ENCODE data around the gene GDPD5. TPM values are rescaled to one million over a fixed set of nuclear protein-coding genes. Genes with fewer than 3 reads are reported as not detected.

GDPD5 gene
- total RNA-seq, 1 experiment from 2014 or later, result 28.6 TPM

DNA sequence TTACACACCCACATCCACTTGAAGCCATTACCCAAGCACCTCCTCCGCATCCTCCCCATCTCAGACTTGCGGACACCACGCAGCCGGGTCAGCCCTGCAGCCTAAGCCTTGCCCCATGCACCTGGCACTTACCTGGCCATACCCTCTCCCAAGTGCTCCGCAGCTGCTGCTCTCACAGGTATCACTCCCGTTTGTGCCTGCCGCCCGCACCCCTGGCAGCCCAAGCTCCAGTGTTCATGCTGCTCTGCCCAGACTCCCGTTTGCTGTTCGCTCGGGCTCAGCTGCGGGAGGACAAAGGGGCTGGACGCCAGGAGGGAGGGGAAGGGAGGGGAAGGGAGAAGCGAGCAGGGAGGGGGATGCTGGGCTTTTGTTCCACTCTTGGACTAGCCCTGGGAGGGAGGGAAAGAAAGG, 92.8 kb downstream of the GDPD5 start, which contains the start of gene KLHL35:
KLHL35 (minus strand) TSS at position 293 of the 411 bp plus-strand sequence. CDS start 2,574 bp downstream, outside the sequence.
- no TSS peak for BruUV-seq (replicated peaks)
- H3K4me3 Mint-ChIP-seq (ENCODE audit: unreplicated experiment), result peak within 1 kb of the TSS; percentile 84
- Histone ChIP-seq H3K4me1 (peaks cover 14% of the 10 kb centered on the region), H3K4me3 (ENCODE audit: low read depth, low read length) (no peak within 1 kb of the TSS), H3K9me3 (no peaks in the 10 kb centered on the region), H3K27me3 (replicated peaks; ENCODE audit: control insufficient read depth, insufficient read depth, low read length) (no peaks in the 10 kb centered on the region), H3K36me3 (ENCODE audit: control insufficient read depth, insufficient read depth, low read length) (peaks cover 2% of the 10 kb centered on the region; the same call in 1 of the 2 replicates)
- ChIA-PET POLR2A (no interaction called here), CTCF (interaction anchor here (0.6 to 2.2 kb wide), 3 partner anchors 11 to 201 kb away, joined by 3 to 12 read pairs (median 3); no protein-coding TSS in a partner anchor)
- H3K9me3 Mint-ChIP-seq (ENCODE audit: unreplicated experiment), result no peaks in the 10 kb centered on the region
- H3K27ac Mint-ChIP-seq (ENCODE audit: unreplicated experiment), result peak within 1 kb of the TSS; percentile 4
- peaks cover 24% of the 10 kb centered on the region for H3K36me3 Mint-ChIP-seq (ENCODE audit: insufficient read depth, unreplicated experiment)
- no peak for DNase-seq
- no peaks in the 10 kb centered on the region for H3K27me3 Mint-ChIP-seq (ENCODE audit: insufficient read depth, unreplicated experiment)
- TF ChIP-seq, protein P1, sequence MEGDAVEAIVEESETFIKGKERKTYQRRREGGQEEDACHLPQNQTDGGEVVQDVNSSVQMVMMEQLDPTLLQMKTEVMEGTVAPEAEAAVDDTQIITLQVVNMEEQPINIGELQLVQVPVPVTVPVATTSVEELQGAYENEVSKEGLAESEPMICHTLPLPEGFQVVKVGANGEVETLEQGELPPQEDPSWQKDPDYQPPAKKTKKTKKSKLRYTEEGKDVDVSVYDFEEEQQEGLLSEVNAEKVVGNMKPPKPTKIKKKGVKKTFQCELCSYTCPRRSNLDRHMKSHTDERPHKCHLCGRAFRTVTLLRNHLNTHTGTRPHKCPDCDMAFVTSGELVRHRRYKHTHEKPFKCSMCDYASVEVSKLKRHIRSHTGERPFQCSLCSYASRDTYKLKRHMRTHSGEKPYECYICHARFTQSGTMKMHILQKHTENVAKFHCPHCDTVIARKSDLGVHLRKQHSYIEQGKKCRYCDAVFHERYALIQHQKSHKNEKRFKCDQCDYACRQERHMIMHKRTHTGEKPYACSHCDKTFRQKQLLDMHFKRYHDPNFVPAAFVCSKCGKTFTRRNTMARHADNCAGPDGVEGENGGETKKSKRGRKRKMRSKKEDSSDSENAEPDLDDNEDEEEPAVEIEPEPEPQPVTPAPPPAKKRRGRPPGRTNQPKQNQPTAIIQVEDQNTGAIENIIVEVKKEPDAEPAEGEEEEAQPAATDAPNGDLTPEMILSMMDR (IDR thresholded peaks at IDR 0.05; ENCODE audit: insufficient read depth in 1 of 2, low read depth in 1 of 2, low read length in 1 of 2, severe bottlenecking in 1 of 2, unreplicated experiment in 1 of 2), result no peak
- peaks cover 14% of the 10 kb centered on the region for H3K4me1 Mint-ChIP-seq (ENCODE audit: low read depth, unreplicated experiment)
- intact Hi-C loops (cut with micrococcal nuclease; ENCODE audit: unreplicated experiment), result no loop called here

DNA sequence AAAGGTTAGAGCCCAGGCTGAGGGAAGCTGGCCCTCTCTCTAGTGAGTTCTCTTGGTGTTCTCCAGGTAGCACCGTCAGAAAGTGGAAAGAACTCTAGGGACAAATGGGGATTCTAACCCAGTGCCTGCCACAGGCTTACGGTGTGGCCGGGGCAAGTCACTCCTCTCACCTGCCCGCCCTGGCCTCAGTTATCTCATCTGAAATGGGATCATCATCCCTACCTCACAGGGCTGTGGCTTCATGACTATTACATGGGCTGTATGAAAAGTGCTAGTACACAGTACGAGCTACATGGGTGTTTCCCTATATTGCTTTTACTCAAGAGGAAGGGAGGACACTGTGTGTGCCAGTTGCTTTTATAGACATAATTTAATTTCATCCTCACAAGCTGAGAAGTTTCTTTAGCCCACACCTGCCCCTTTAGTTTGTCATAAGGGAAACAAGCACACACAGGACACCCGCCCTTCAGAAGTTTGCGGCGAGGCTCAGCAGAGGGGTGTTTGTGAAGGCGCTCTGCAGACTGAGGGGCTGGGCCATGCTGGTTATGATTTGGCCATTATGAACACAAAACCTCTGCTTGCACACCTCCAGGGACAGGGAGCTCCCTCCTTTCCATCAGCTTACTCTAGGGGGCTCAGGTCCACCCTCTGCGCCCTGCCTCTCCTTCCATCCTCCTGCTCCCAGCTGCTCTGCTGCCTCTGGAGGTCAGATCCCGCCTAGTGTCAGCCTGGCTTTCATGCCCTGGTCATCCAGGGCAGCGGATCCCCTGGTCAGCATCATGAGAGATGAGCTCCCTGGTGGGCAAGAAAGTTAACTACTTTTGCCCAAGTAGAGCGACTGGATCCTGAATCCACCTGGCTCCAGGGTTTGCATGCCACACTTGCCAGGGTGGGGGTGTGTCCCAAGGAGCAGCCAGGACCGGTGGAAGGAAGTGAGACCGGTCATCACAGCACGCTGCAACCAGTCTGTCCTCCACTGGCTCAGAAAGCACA, 93.9 kb downstream of the GDPD5 start:
- H3K4me1 ChIP-seq, result peaks cover 14% of the 10 kb centered on the region
- BruUV-seq (replicated peaks), result no TSS peak
- peaks cover 5% of the 10 kb centered on the region for H3K36me3 ChIP-seq (ENCODE audit: control insufficient read depth, insufficient read depth, low read length)
- ChIA-PET POLR2A (interaction anchor here (0.5 to 1.7 kb wide), 4 partner anchors 10 to 143 kb away, joined by 3 to 6 read pairs (median 4); no protein-coding TSS in a partner anchor), CTCF (interaction anchor here (0.6 to 2.2 kb wide), 10 partner anchors 10 to 392 kb away, joined by 3 to 12 read pairs (median 4); no protein-coding TSS in a partner anchor)
- peaks cover 28% of the 10 kb centered on the region for H3K36me3 Mint-ChIP-seq (ENCODE audit: insufficient read depth, unreplicated experiment)
- no peaks in the 10 kb centered on the region for H3K27me3 Mint-ChIP-seq (ENCODE audit: insufficient read depth, unreplicated experiment)
- H3K4me3 Mint-ChIP-seq (ENCODE audit: unreplicated experiment), result peak overlapping the region; percentile 84
- H3K27me3 ChIP-seq (replicated peaks; ENCODE audit: control insufficient read depth, insufficient read depth, low read length), result no peaks in the 10 kb centered on the region
- no peaks in the 10 kb centered on the region for H3K9me3 ChIP-seq
- no peaks in the 10 kb centered on the region for H3K9me3 Mint-ChIP-seq (ENCODE audit: unreplicated experiment)
- peaks cover 9% of the 10 kb centered on the region for H3K4me1 Mint-ChIP-seq (ENCODE audit: low read depth, unreplicated experiment)
- peak overlapping the region; percentile 90 for H3K27ac Mint-ChIP-seq (ENCODE audit: unreplicated experiment)
- DNase-seq, result no peak
- TF ChIP-seq, protein P1 (IDR thresholded peaks at IDR 0.05; ENCODE audit: insufficient read depth in 1 of 2, low read depth in 1 of 2, low read length in 1 of 2, severe bottlenecking in 1 of 2, unreplicated experiment in 1 of 2), result peak; percentile 16 to 44
- intact Hi-C loops (cut with micrococcal nuclease; ENCODE audit: unreplicated experiment), result loop anchor here (2.0 kb wide), 1 partner anchor 43 kb away; no protein-coding TSS in a partner anchor
- H3K4me3 ChIP-seq (ENCODE audit: low read depth, low read length), result peak overlapping the region; percentile 71

Measured in Caco-2 (cell line).